ENCODE measurements around the gene GRM1.

- TF ChIP-seq ZNF513 (tag by site-specific recombination; IDR thresholded peaks at IDR 0.05) (no peak), ZNF274 (IDR thresholded peaks at IDR 0.05; ENCODE audit: low read length) (no peak), ZNF274 (tag by site-specific recombination; IDR thresholded peaks at IDR 0.05; ENCODE audit: borderline replicate concordance) (no peak), PBX3 (CRISPR knock-in tag; IDR thresholded peaks at IDR 0.05) (no peak), YY1 (tag by site-specific recombination; IDR thresholded peaks at IDR 0.05) (no peak), ZNF292 (tag by site-specific recombination; IDR thresholded peaks at IDR 0.05; ENCODE audit: borderline replicate concordance, low read depth) (no peak), CTCF (tag by site-specific recombination; IDR thresholded peaks at IDR 0.05) (no peak), SP2 (tag by site-specific recombination; IDR thresholded peaks at IDR 0.05) (no peak), FEZF1 (tag by site-specific recombination; IDR thresholded peaks at IDR 0.05) (no peak)
Measured at GRCh38 chr6:146347090-146347489, 318.2 kb downstream of the GRM1 start.

Measured in HEK293 (cell line).